ENCODE data around the gene MYO5B. TPM values are rescaled to one million over a fixed set of nuclear protein-coding genes. Genes with fewer than 3 reads are reported as not detected.

MYO5B gene
- total and polyA plus RNA-seq, 9 donors, result 0.83 to 3.3 (median 1.3) TPM

GRCh38 chr18:50190236-50190635 is 4.7 kb downstream of the MYO5B start:
- H3K36me3 ChIP-seq (ENCODE audit: control insufficient read depth, insufficient read depth, low read length), result no peaks in the 10 kb centered on the region
- no peak for DNase-seq
- WGBS (ENCODE audit: insufficient coverage), result no CpG with 5 or more reads among the region's 1 CpG
- no peak overlapping the region for H3K4me3 ChIP-seq (ENCODE audit: low read length)
- H3K9me3 ChIP-seq (replicated peaks; ENCODE audit: control insufficient read depth, low read depth, low read length), result no peaks in the 10 kb centered on the region
- H3K4me1 ChIP-seq (ENCODE audit: control insufficient read depth, insufficient read depth, low read length), result peaks cover 12% of the 10 kb centered on the region
- no peak overlapping the region for H3K27ac ChIP-seq (ENCODE audit: low read length)
- peaks cover 42% of the 10 kb centered on the region for H3K27me3 ChIP-seq (ENCODE audit: control insufficient read depth, insufficient read depth, low read length)

DNA sequence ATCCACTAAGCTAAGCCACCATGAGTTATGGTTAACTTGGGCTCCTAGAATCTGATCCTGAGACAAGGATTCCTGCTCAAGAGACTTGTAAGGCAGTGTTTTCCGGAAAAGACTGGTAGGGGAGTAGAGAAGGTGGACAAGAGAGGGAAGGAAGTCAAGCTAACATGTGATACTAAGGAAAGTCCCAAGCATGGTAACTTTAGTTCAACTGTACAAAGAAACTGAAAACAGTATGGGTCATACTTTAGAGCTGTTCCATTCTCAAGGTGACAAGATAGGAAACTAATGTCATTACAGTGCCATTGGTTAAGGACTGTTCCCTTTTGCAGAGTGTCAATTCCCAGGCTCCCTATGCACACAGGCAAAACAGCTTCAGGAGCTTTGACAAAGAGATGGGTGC is 5.8 kb downstream of the MYO5B start:
- Histone ChIP-seq H3K4me3 (ENCODE audit: low read length) (no peak overlapping the region), H3K27me3 (ENCODE audit: control insufficient read depth, insufficient read depth, low read length) (peaks cover 37% of the 10 kb centered on the region), H3K27ac (ENCODE audit: low read length) (no peak overlapping the region), H3K9me3 (replicated peaks; ENCODE audit: control insufficient read depth, low read depth, low read length) (no peaks in the 10 kb centered on the region), H3K36me3 (ENCODE audit: control insufficient read depth, insufficient read depth, low read length) (no peaks in the 10 kb centered on the region), H3K4me1 (ENCODE audit: control insufficient read depth, insufficient read depth, low read length) (peaks cover 8% of the 10 kb centered on the region)
- DNase-seq, result no peak
- 88% methylated on average over 1 of the region's 1 CpG for WGBS (ENCODE audit: insufficient coverage)

- no peak for DNase-seq
- Histone ChIP-seq H3K27me3 (ENCODE audit: control insufficient read depth, insufficient read depth, low read length) (peaks cover 32% of the 10 kb centered on the region), H3K9me3 (replicated peaks; ENCODE audit: control insufficient read depth, low read depth, low read length) (no peaks in the 10 kb centered on the region), H3K36me3 (ENCODE audit: control insufficient read depth, insufficient read depth, low read length) (no peaks in the 10 kb centered on the region), H3K27ac (ENCODE audit: low read length) (no peak overlapping the region), H3K4me1 (ENCODE audit: control insufficient read depth, insufficient read depth, low read length) (peaks cover 3% of the 10 kb centered on the region), H3K4me3 (ENCODE audit: low read length) (no peak overlapping the region)
- 60% methylated on average over 3 of the region's 6 CpGs for WGBS (ENCODE audit: insufficient coverage)
These were observed 6.3 kb downstream of the MYO5B start for GRCh38 chr18:50188652-50189051.

- no peak for DNase-seq
- no peaks in the 10 kb centered on the region for H3K4me1 ChIP-seq (ENCODE audit: control insufficient read depth, insufficient read depth, low read length)
- H3K27ac ChIP-seq (ENCODE audit: low read length), result no peak overlapping the region
- WGBS (ENCODE audit: insufficient coverage), result 80% methylated on average over 1 of the region's 3 CpGs
- no peaks in the 10 kb centered on the region for H3K36me3 ChIP-seq (ENCODE audit: control insufficient read depth, insufficient read depth, low read length)
- peaks cover 24% of the 10 kb centered on the region for H3K27me3 ChIP-seq (ENCODE audit: control insufficient read depth, insufficient read depth, low read length)
- no peak overlapping the region for H3K4me3 ChIP-seq (ENCODE audit: low read length)
- no peaks in the 10 kb centered on the region for H3K9me3 ChIP-seq (replicated peaks; ENCODE audit: control insufficient read depth, low read depth, low read length)
These were observed 7.3 kb downstream of the MYO5B start for GRCh38 chr18:50187659-50188058.

DNA sequence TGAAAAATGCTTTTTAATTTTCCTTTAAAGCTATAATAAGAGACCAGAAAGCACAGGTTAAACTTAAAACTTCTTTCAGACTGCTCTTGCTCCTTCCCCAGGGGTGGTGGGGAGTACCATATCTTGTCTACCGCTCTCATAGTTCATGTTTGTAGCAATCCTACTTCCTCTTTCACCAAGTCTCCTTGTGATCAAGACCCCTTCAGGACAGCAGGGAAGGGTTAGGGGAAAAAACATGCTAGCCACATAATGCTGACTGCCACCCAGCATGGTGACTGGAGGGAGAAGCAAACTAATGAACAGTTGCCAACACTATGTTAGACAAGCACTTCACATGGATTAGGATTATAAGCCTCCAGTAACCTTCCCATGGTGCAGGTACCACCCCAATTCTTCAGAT is 8.6 kb downstream of the MYO5B start:
- no CpG with 5 or more reads among the region's 1 CpG for WGBS (ENCODE audit: insufficient coverage)
- no peak overlapping the region for H3K4me3 ChIP-seq (ENCODE audit: low read length)
- H3K27ac ChIP-seq (ENCODE audit: low read length), result no peak overlapping the region
- H3K36me3 ChIP-seq (ENCODE audit: control insufficient read depth, insufficient read depth, low read length), result no peaks in the 10 kb centered on the region
- no peaks in the 10 kb centered on the region for H3K4me1 ChIP-seq (ENCODE audit: control insufficient read depth, insufficient read depth, low read length)
- peaks cover 21% of the 10 kb centered on the region for H3K27me3 ChIP-seq (ENCODE audit: control insufficient read depth, insufficient read depth, low read length)
- H3K9me3 ChIP-seq (replicated peaks; ENCODE audit: control insufficient read depth, low read depth, low read length), result no peaks in the 10 kb centered on the region
- DNase-seq, result no peak

- Histone ChIP-seq H3K36me3 (ENCODE audit: control insufficient read depth, insufficient read depth, low read length) (no peaks in the 10 kb centered on the region), H3K27me3 (ENCODE audit: control insufficient read depth, insufficient read depth, low read length) (peaks cover 7% of the 10 kb centered on the region), H3K9me3 (replicated peaks; ENCODE audit: control insufficient read depth, low read depth, low read length) (no peaks in the 10 kb centered on the region), H3K4me1 (ENCODE audit: control insufficient read depth, insufficient read depth, low read length) (no peaks in the 10 kb centered on the region), H3K27ac (ENCODE audit: low read length) (no peak overlapping the region), H3K4me3 (ENCODE audit: low read length) (no peak overlapping the region)
- no CpG with 5 or more reads among the region's 5 CpGs for WGBS (ENCODE audit: insufficient coverage)
- DNase-seq, result no peak
These were observed 11.4 kb downstream of the MYO5B start for GRCh38 chr18:50183556-50183955.

DNA sequence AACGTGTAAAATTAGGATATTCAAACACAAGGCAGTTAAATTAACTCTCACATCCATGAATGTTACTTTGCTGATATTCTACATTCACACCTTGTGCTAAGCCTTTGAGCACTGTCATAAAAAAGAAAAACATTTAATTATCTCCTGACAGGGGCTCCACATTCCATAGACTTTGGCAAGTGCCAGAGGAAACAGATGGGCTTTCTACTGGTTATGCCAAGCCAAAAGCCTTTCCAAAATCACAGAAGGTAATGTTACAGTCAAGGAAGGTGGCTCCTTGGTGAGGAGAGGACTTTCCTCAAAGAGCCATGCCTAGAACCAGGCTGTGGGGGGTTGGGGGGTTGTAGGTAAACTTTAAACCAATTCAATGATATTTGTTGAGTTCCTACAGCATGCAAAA is 12.4 kb downstream of the MYO5B start:
- no peak overlapping the region for H3K4me3 ChIP-seq (ENCODE audit: low read length)
- DNase-seq, result no peak
- H3K36me3 ChIP-seq (ENCODE audit: control insufficient read depth, insufficient read depth, low read length), result no peaks in the 10 kb centered on the region
- no peak overlapping the region for H3K27ac ChIP-seq (ENCODE audit: low read length)
- H3K27me3 ChIP-seq (ENCODE audit: control insufficient read depth, insufficient read depth, low read length), result peaks cover 7% of the 10 kb centered on the region
- H3K9me3 ChIP-seq (replicated peaks; ENCODE audit: control insufficient read depth, low read depth, low read length), result no peaks in the 10 kb centered on the region
- WGBS (ENCODE audit: insufficient coverage), result no CpG with 5 or more reads among the region's 1 CpG
- no peaks in the 10 kb centered on the region for H3K4me1 ChIP-seq (ENCODE audit: control insufficient read depth, insufficient read depth, low read length)

GRCh38 chr18:50181590-50181989 is 13.4 kb downstream of the MYO5B start:
- H3K9me3 ChIP-seq (replicated peaks; ENCODE audit: control insufficient read depth, low read depth, low read length), result no peaks in the 10 kb centered on the region
- no peaks in the 10 kb centered on the region for H3K4me1 ChIP-seq (ENCODE audit: control insufficient read depth, insufficient read depth, low read length)
- H3K27ac ChIP-seq (ENCODE audit: low read length), result no peak overlapping the region
- H3K4me3 ChIP-seq (ENCODE audit: low read length), result no peak overlapping the region
- no peak for DNase-seq
- peaks cover 9% of the 10 kb centered on the region for H3K27me3 ChIP-seq (ENCODE audit: control insufficient read depth, insufficient read depth, low read length)
- WGBS (ENCODE audit: insufficient coverage), result 0% methylated on average over 1 of the region's 2 CpGs
- no peaks in the 10 kb centered on the region for H3K36me3 ChIP-seq (ENCODE audit: control insufficient read depth, insufficient read depth, low read length)

DNA sequence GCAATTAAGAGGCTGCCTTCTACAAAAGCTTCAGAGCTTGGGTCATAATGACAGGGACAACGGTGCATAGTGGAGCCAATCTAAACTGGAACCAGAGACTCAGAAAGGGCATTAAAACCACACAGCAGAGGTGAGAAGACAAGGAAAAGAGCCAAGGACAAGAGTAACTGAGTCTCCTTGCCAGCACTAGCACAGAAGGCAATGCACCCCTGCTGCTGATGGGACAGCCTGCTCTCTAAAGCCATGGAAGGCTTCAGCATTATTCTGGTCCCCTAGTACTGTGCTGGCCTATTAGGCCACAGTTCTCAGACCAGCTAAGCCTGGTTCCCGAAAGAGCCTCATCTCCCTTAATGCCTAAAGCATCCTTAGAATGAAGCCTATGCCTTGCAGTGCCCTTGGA is 15.5 kb downstream of the MYO5B start:
- DNase-seq, result no peak
- H3K27me3 ChIP-seq (ENCODE audit: control insufficient read depth, insufficient read depth, low read length), result peaks cover 7% of the 10 kb centered on the region
- H3K4me3 ChIP-seq (ENCODE audit: low read length), result no peak overlapping the region
- H3K36me3 ChIP-seq (ENCODE audit: control insufficient read depth, insufficient read depth, low read length), result no peaks in the 10 kb centered on the region
- no peaks in the 10 kb centered on the region for H3K4me1 ChIP-seq (ENCODE audit: control insufficient read depth, insufficient read depth, low read length)
- no peak overlapping the region for H3K27ac ChIP-seq (ENCODE audit: low read length)
- no peaks in the 10 kb centered on the region for H3K9me3 ChIP-seq (replicated peaks; ENCODE audit: control insufficient read depth, low read depth, low read length)
- 100% methylated on average over 1 of the region's 2 CpGs for WGBS (ENCODE audit: insufficient coverage)

GRCh38 chr18:50177294-50177992 is 17.5 kb downstream of the MYO5B start:
- H3K27me3 ChIP-seq (ENCODE audit: control insufficient read depth, insufficient read depth, low read length), result peaks cover 6% of the 10 kb centered on the region
- no peak for DNase-seq
- H3K27ac ChIP-seq (ENCODE audit: low read length), result no peak overlapping the region
- no peaks in the 10 kb centered on the region for H3K36me3 ChIP-seq (ENCODE audit: control insufficient read depth, insufficient read depth, low read length)
- H3K4me3 ChIP-seq (ENCODE audit: low read length), result no peak overlapping the region
- no peaks in the 10 kb centered on the region for H3K4me1 ChIP-seq (ENCODE audit: control insufficient read depth, insufficient read depth, low read length)
- no CpG with 5 or more reads among the region's 3 CpGs for WGBS (ENCODE audit: insufficient coverage)
- H3K9me3 ChIP-seq (replicated peaks; ENCODE audit: control insufficient read depth, low read depth, low read length), result no peaks in the 10 kb centered on the region

DNA sequence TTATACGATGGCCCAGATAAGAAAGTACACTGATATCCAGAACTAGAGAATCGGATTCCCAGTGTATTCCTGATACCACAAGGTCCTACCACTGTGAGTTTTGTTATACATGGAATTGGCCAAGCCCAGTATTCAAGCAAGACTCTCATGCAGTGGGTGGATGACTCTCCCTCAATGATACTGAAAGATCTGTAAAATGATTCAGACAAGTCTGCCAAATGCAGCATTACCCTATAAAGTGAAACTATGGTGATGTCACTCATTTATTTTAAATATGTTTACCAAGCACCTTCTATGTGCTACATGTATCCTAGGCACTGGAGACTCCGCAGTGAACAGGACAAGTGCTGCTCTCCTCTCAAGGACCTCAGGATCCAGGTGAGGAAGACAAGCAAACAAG is 22.6 kb downstream of the MYO5B start:
- Histone ChIP-seq H3K9me3 (replicated peaks; ENCODE audit: control insufficient read depth, low read depth, low read length) (no peaks in the 10 kb centered on the region), H3K27ac (ENCODE audit: low read length) (no peak overlapping the region), H3K27me3 (ENCODE audit: control insufficient read depth, insufficient read depth, low read length) (peaks cover 4% of the 10 kb centered on the region), H3K4me3 (ENCODE audit: low read length) (no peak overlapping the region), H3K4me1 (ENCODE audit: control insufficient read depth, insufficient read depth, low read length) (no peaks in the 10 kb centered on the region), H3K36me3 (ENCODE audit: control insufficient read depth, insufficient read depth, low read length) (no peaks in the 10 kb centered on the region)
- no peak for DNase-seq
- WGBS (ENCODE audit: insufficient coverage), result 82% methylated on average over 2 of the region's 3 CpGs

All from muscle of leg (tissue), 11 donors.